ENCODE results near the gene EIF2S1. TPM values are rescaled to one million over a fixed set of nuclear protein-coding genes. Genes with fewer than 3 reads are reported as not detected.

The EIF2S1 gene
- polyA plus RNA-seq, 2 of the 4 experiments (the other 2 are of a cell fraction): 385 to 393 TPM

DNA sequence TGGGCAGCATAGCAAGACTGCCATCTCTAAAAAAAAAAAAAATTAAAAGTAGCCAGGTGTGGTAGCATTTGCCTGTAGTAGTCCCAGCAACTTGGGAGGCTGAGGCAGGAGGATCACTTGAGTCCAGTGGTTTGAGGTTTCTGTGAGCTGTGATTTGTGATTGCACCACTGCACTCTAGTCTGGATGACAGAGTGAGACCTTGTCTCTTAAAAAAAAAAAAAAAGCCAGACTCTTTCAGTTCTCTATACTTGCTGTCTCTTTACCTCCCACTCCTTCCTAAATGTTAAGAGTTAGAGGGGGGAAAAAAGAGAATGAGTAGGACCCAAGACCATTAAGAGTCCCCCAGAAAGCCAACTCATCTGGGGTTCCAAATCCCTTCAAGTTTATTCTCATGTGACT is 17.8 kb downstream of the EIF2S1 start:
- no peak overlapping the region for H3K4me3 ChIP-seq
- no peaks in the 10 kb centered on the region for H3K9me3 ChIP-seq
- ChIA-PET POLR2A (no interaction called here), CTCF (interaction anchor here (0.5 to 1.5 kb wide), 3 partner anchors 19 to 281 kb away, joined by 3 to 6 read pairs (median 5); partner anchors contain the start of gene ATP6V1D)
- ATAC-seq: no peak
- H3K27ac ChIP-seq: no peak overlapping the region
- TF ChIP-seq NPAS2 (CRISPR knock-in tag; IDR thresholded peaks at IDR 0.05; ENCODE audit: borderline replicate concordance): no peak
- FAIRE-seq: no peak
- no peak overlapping the region for H3K4me2 ChIP-seq
- no peak for DNase-seq (ENCODE audit: low read depth in 1 of 2, low spot score in 1 of 2)
- no peaks in the 10 kb centered on the region for H3K4me1 ChIP-seq

DNA sequence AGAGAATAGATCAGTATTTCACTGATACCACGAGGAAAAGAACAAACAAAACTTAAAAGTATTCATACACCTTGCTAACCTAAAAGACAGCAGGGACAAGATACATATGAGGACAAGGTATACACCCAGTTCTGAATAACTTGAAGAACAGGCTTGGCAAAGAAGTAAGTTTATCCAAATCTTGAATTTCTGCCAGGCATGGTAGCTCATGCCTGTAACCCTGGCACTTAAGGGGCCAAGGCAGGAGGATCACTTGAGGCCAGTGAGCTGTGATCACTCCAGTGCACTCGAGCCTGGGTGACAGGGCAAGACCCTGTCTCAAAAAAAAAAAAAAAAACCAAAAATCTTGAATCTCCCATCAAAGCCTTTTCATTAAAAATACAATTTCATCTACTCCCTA is 25.0 kb downstream of the EIF2S1 start:
- 81% methylated on average over 2 of the region's 2 CpGs for WGBS (ENCODE audit: missing lambda C conversion rate)
- no peak overlapping the region for H3K4me3 ChIP-seq
- FAIRE-seq (no peak), ATAC-seq (no peak), DNase-seq (ENCODE audit: low read depth in 1 of 2, low spot score in 1 of 2) (no peak)
- no peaks in the 10 kb centered on the region for H3K9me3 ChIP-seq
- no peak overlapping the region for H3K27ac ChIP-seq
- POLR2A ChIA-PET: interaction anchor here (0.7 kb wide), 1 partner anchor 250 kb away, joined by 4 read pairs; no protein-coding TSS in a partner anchor
- TF ChIP-seq, protein P1, sequence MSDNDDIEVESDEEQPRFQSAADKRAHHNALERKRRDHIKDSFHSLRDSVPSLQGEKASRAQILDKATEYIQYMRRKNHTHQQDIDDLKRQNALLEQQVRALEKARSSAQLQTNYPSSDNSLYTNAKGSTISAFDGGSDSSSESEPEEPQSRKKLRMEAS (IDR thresholded peaks at IDR 0.05): no peak
- TF ChIP-seq CEBPB (IDR thresholded peaks at IDR 0.05) (no peak), CHD2 (IDR thresholded peaks at IDR 0.05; ENCODE audit: low read length, partially characterized antibody) (no peak), MYC (IDR thresholded peaks at IDR 0.05; ENCODE audit: borderline replicate concordance, low read length) (no peak), NPAS2 (CRISPR knock-in tag; IDR thresholded peaks at IDR 0.05; ENCODE audit: borderline replicate concordance) (no peak), RAD21 (conservative IDR thresholded peaks at IDR 0.05 in 1 of 2, IDR thresholded peaks at IDR 0.05 in 1 of 2) (no peak)
- TF ChIP-seq, protein P2, sequence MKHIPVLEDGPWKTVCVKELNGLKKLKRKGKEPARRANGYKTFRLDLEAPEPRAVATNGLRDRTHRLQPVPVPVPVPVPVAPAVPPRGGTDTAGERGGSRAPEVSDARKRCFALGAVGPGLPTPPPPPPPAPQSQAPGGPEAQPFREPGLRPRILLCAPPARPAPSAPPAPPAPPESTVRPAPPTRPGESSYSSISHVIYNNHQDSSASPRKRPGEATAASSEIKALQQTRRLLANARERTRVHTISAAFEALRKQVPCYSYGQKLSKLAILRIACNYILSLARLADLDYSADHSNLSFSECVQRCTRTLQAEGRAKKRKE (CRISPR knock-in tag; IDR thresholded peaks at IDR 0.05; ENCODE audit: low read depth): no peak
- no peaks in the 10 kb centered on the region for H3K4me1 ChIP-seq
- CTCF ChIA-PET: interaction anchor here (0.6 to 2.4 kb wide), 4 partner anchors 25 to 186 kb away, joined by 3 to 9 read pairs (median 4); partner anchors contain the start of genes ATP6V1D and EIF2S1
- no peak overlapping the region for H3K4me2 ChIP-seq

DNA sequence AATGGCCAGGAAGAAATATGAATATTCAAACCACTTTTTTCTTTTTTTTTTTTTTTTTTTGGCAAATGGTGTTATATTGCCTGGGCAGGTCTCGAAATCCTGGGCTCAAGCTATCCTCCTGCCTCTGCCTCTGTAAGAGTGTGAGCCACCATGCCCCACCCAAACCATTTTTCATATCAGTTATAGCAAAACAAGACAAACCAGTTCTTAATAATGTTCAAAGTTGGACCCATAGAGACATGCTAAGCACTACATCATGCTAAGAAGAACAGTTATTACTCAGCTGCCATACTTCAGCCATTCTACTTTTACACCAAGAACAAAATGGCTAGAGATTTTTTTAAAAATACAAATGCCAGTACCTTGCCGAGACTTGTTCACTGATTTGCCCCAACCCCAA is 25.5 kb downstream of the EIF2S1 start:
- TF ChIP-seq EP300 (IDR thresholded peaks at IDR 0.05): no peak
- TF ChIP-seq EHF (CRISPR knock-in tag; IDR thresholded peaks at IDR 0.05): no peak
- TF ChIP-seq ZNF302 (CRISPR knock-in tag; IDR thresholded peaks at IDR 0.05): no peak
- no peak for TF ChIP-seq NR3C1 (IDR thresholded peaks at IDR 0.05)
- no peak for TF ChIP-seq KDM5A (IDR thresholded peaks at IDR 0.05)
- no peak for TF ChIP-seq RNF2 (IDR thresholded peaks at IDR 0.05; ENCODE audit: borderline replicate concordance, low read depth)
- TF ChIP-seq ZC3H11A (IDR thresholded peaks at IDR 0.05): no peak
- no peak for TF ChIP-seq CHD4 (IDR thresholded peaks at IDR 0.05; ENCODE audit: borderline replicate concordance)
- no peak for TF ChIP-seq POLR2AphosphoS2 (conservative IDR thresholded peaks at IDR 0.05; ENCODE audit: low read length)
- TF ChIP-seq CBX8 (IDR thresholded peaks at IDR 0.05): no peak
- no peak for TF ChIP-seq NFE2L2 (conservative IDR thresholded peaks at IDR 0.05; ENCODE audit: low read length)
- TF ChIP-seq, protein P1 (IDR thresholded peaks at IDR 0.05): no peak
- no peak for TF ChIP-seq MAFK (IDR thresholded peaks at IDR 0.05; ENCODE audit: partially characterized antibody)
- TF ChIP-seq CBX2 (IDR thresholded peaks at IDR 0.05; ENCODE audit: borderline replicate concordance, low read depth): no peak
- no peak for TF ChIP-seq SREBF2 (IDR thresholded peaks at IDR 0.05)
- no peak for TF ChIP-seq EHMT2 (IDR thresholded peaks at IDR 0.05; ENCODE audit: low read depth)
- no peak for TF ChIP-seq JUN (IDR thresholded peaks at IDR 0.05)
- no peak for TF ChIP-seq CEBPB (IDR thresholded peaks at IDR 0.05)
- TF ChIP-seq POLR2A (IDR thresholded peaks at IDR 0.05; ENCODE audit: low read length): no peak
- no peak overlapping the region for H3K27ac ChIP-seq
- DNase-seq (ENCODE audit: low read depth in 1 of 2, low spot score in 1 of 2): no peak
- WGBS (ENCODE audit: missing lambda C conversion rate): 100% methylated on average over 2 of the region's 2 CpGs
- no peaks in the 10 kb centered on the region for H3K4me1 ChIP-seq
- no peak overlapping the region for H3K4me2 ChIP-seq
- H3K4me3 ChIP-seq: no peak overlapping the region
- H3K9me3 ChIP-seq: no peaks in the 10 kb centered on the region
- FAIRE-seq: no peak
- ATAC-seq: no peak
- POLR2A ChIA-PET: interaction anchor here (0.7 kb wide), 1 partner anchor 250 kb away, joined by 4 read pairs; no protein-coding TSS in a partner anchor
- CTCF ChIA-PET: interaction anchor here (0.6 to 2.4 kb wide), 3 partner anchors 26 to 186 kb away, joined by 3 to 9 read pairs (median 3); partner anchors contain the start of genes ATP6V1D and EIF2S1

Measured in A549 (cell line).